Measurements from ENCODE around the gene CDT1. TPM values are rescaled to one million over a fixed set of nuclear protein-coding genes. Genes with fewer than 3 reads are reported as not detected.

CDT1 gene
- total RNA-seq, 1 experiment from 2014 or later, result 74.1 TPM

GRCh38 chr16:88793251-88793954 lies 10.2 kb upstream of the CDT1 start:
- Histone ChIP-seq H3K4me1 (ENCODE audit: insufficient read depth, low read length) (peaks cover 3% of the 10 kb centered on the region; the same call in 1 of the 2 replicates), H3K9ac (ENCODE audit: extremely low read depth, insufficient read length, low read length) (no peak overlapping the region), H3K4me2 (ENCODE audit: insufficient read depth, insufficient read length, low read length) (no peak overlapping the region), H4K91ac (ENCODE audit: insufficient read length, low read depth, low read length) (no peak overlapping the region), H3K14ac (ENCODE audit: insufficient read depth, low read length) (no peak overlapping the region), H4K8ac (replicated peaks; ENCODE audit: insufficient read length, low read depth, low read length) (no peak overlapping the region), H3K79me2 (ENCODE audit: insufficient read depth, low read length) (no peaks in the 10 kb centered on the region), H3K79me1 (ENCODE audit: insufficient read depth, low read depth, low read length, poor library complexity, severe bottlenecking) (no peaks in the 10 kb centered on the region), H2BK15ac (ENCODE audit: low read depth, low read length) (no peak overlapping the region), H3K4ac (ENCODE audit: low read depth, low read length) (no peak overlapping the region), H4K20me1 (ENCODE audit: control insufficient read depth, insufficient read depth, insufficient read length) (no peaks in the 10 kb centered on the region), H3T11ph (ENCODE audit: low read length) (no peak overlapping the region), H4K5ac (ENCODE audit: insufficient read length, low read depth, low read length) (no peak overlapping the region), H2BK120ac (ENCODE audit: low read depth, low read length, poor library complexity, severe bottlenecking) (no peak overlapping the region), H2AFZ (ENCODE audit: low read length) (no peak overlapping the region), H3K23me2 (ENCODE audit: insufficient read length, low read depth, low read length, poor library complexity, severe bottlenecking) (peaks cover 5% of the 10 kb centered on the region), H3K18ac (ENCODE audit: insufficient read length, low read depth, low read length) (no peak overlapping the region), H3K27ac (ENCODE audit: insufficient read length, low read depth, low read length) (no peak overlapping the region), H3K27me3 (ENCODE audit: insufficient read depth, low read length) (no peaks in the 10 kb centered on the region), H2BK12ac (ENCODE audit: insufficient read length, low read depth, low read length) (no peak overlapping the region), H3K56ac (ENCODE audit: insufficient read length, low read depth, low read length) (no peak overlapping the region), H2AK5ac (ENCODE audit: insufficient read length, low read length) (no peak overlapping the region), H3K23ac (ENCODE audit: insufficient read length, low read depth, low read length) (no peak overlapping the region), H2BK20ac (ENCODE audit: low read depth, low read length, poor library complexity, severe bottlenecking) (no peak overlapping the region), H3K9me3 (ENCODE audit: control insufficient read depth, low read depth, low read length) (no peaks in the 10 kb centered on the region), H2BK5ac (ENCODE audit: insufficient read length, low read length) (no peak overlapping the region)
- WGBS (ENCODE audit: extremely low coverage, insufficient read length, low lambda C conversion rate), result no CpG with 5 or more reads among the region's 35 CpGs
- Mint-ChIP-seq H3K4me1 (peaks cover 11 to 36% of the 10 kb centered on the region in 2 experiments), H3K36me3 (ENCODE audit: insufficient read depth in 1 of 3, low read depth in 3 of 3) (no peaks in the 10 kb centered on the region), H3K9me3 (no peaks in the 10 kb centered on the region), H3K4me3 (no peak overlapping the region), H3K27ac (no peak overlapping the region), H3K27me3 (ENCODE audit: low read depth) (peaks cover 6% of the 10 kb centered on the region)
- peak; percentile 28 for DNase-seq
- TF ChIP-seq CTCF (conservative IDR thresholded peaks at IDR 0.05), result no peak

Measured in H9 (cell line).